ENCODE measurements around the gene PLEKHA5.

PLEKHA5 gene

DNA sequence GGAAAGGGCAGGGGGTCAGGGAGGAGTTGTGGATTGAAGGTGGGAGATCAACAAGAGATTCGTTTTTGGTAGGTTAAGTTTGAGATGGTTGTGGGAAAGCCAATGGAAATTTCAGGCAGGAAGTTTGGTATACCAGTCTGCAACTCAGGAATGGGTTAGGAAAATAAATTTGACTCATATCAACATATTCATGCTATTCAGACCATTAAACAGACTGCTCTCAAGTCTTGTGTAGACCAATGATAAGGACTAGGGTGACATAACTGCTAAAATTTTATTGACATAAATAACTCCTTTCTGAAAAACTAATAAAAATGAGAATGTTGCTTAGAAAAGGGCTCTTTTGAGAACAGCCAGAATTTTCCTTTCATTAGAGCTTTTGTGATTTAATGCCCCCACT lies 60.0 kb downstream of the PLEKHA5 start:
- Histone ChIP-seq H3K9ac (ENCODE audit: low read depth, low read length) (no peak overlapping the region), H3K27ac (ENCODE audit: low read depth, low read length) (no peak overlapping the region), H3K36me3 (ENCODE audit: control insufficient read depth, insufficient read depth, low read length) (no peaks in the 10 kb centered on the region), H3K27me3 (ENCODE audit: control insufficient read depth, insufficient read depth, low read length) (no peaks in the 10 kb centered on the region), H3K4me3 (ENCODE audit: low read depth, low read length) (no peak overlapping the region), H3K4me1 (ENCODE audit: control insufficient read depth, insufficient read depth, low read length) (peaks cover 66% of the 10 kb centered on the region), H3K9me3 (ENCODE audit: control insufficient read depth, insufficient read depth, low read length) (no peaks in the 10 kb centered on the region)

DNA sequence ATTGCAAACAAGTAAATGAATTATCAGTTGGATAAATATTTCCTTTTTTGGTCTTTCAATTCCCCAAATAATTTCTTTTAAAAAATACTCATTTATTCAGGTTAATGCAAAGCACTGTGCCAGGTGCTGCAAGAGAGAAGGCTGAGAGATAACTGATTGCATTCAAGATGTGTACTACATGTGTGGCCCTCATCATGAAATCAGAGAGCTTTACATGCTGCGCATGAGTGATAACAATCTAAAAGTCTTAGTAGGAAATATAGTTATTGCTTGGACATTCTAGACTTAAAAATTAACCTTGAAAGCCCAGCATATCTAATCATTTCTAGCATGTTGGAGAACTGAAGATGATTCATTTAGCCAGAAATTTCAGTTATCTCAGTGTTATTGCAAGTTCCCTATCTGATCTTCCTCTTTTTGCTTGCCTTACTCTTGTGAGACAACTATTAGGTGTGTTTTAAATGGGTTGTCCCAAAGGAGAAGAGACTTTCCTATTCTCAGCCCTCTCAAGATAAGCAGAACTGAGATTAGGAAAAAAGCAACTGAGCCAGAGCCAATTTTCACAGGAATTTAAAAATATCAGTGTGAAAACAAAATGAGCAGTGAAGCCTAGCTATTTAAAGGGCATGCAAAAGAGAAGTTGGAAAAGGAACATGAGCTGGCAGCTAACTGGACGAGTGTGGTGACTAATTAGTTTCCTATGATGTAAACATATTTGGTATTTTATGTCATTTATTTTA lies 60.9 kb downstream of the PLEKHA5 start:
- peak overlapping the region; percentile 32 for H3K27ac ChIP-seq (ENCODE audit: low read depth, low read length)
- H3K4me1 ChIP-seq (ENCODE audit: control insufficient read depth, insufficient read depth, low read length) = peaks cover 56% of the 10 kb centered on the region
- no peaks in the 10 kb centered on the region for H3K36me3 ChIP-seq (ENCODE audit: control insufficient read depth, insufficient read depth, low read length)
- no peaks in the 10 kb centered on the region for H3K27me3 ChIP-seq (ENCODE audit: control insufficient read depth, insufficient read depth, low read length)
- no peak overlapping the region for H3K9ac ChIP-seq (ENCODE audit: low read depth, low read length)
- H3K4me3 ChIP-seq (ENCODE audit: low read depth, low read length) = no peak overlapping the region
- no peaks in the 10 kb centered on the region for H3K9me3 ChIP-seq (ENCODE audit: control insufficient read depth, insufficient read depth, low read length)

DNA sequence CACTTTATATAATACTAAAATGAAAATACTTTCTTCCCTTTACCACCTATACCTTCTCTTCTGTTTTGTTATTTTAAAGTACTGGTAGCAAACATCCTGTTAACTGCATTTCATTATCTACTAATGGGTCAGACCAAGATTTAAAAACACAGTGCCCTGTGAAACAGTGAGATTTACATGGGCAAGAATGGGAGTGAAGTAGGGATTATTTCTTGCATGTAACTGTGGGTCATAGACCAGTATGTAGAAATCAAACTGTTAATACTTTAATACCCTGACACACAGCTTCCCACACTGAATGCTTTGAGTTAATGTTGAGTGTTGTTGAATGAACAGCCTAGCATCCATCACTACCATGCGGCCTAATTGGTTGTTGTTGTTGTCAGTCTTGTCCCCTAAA lies 61.6 kb downstream of the PLEKHA5 start:
- Histone ChIP-seq H3K9me3 (ENCODE audit: control insufficient read depth, insufficient read depth, low read length) (no peaks in the 10 kb centered on the region), H3K27me3 (ENCODE audit: control insufficient read depth, insufficient read depth, low read length) (no peaks in the 10 kb centered on the region), H3K4me3 (ENCODE audit: low read depth, low read length) (no peak overlapping the region), H3K4me1 (ENCODE audit: control insufficient read depth, insufficient read depth, low read length) (peaks cover 51% of the 10 kb centered on the region), H3K9ac (ENCODE audit: low read depth, low read length) (no peak overlapping the region), H3K36me3 (ENCODE audit: control insufficient read depth, insufficient read depth, low read length) (no peaks in the 10 kb centered on the region), H3K27ac (ENCODE audit: low read depth, low read length) (no peak overlapping the region)

DNA sequence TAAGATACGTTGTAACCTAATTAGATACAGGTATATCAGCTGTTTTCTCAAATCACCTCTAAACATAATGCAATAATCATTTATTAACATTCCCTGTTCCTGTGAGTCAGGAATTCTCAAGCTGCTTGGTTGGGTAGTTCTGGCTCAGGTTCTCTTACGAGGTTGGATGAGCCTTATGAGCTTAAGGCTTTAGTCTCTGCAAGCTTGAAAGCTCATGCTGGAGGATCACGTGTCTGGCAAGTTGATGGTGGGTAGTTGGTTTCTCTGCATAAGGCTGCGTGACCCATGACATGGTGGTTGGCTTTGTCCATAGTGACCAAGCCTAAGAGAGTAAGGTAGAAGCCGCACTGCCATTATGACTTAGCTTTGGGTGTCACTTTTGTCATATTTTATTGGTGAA lies 62.0 kb downstream of the PLEKHA5 start:
- H3K4me1 ChIP-seq (ENCODE audit: control insufficient read depth, insufficient read depth, low read length) = peaks cover 51% of the 10 kb centered on the region
- no peak overlapping the region for H3K27ac ChIP-seq (ENCODE audit: low read depth, low read length)
- H3K4me3 ChIP-seq (ENCODE audit: low read depth, low read length) = no peak overlapping the region

DNA sequence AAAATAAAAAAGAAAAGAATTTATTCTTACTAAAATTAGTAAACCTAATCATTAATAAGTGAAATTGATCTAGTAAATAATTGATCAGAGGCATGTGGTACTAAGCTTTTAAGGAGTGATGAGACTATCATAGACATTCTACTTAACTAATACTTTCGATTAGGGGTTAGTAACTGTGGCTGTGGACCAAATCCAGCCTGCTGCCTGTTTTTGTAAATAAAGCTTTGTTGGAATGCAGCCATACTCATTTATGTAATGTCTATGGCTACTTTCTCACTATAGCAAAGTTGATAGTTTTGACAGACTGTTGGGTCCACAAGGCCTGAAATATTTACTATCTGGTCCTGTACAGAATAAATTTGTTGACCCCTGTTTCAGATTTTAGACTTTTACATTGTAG lies 63.2 kb downstream of the PLEKHA5 start:
- H3K4me1 ChIP-seq (ENCODE audit: control insufficient read depth, insufficient read depth, low read length) = peaks cover 48% of the 10 kb centered on the region
- H3K27me3 ChIP-seq (ENCODE audit: control insufficient read depth, insufficient read depth, low read length) = no peaks in the 10 kb centered on the region
- H3K4me3 ChIP-seq (ENCODE audit: low read depth, low read length) = no peak overlapping the region
- H3K9ac ChIP-seq (ENCODE audit: low read depth, low read length) = no peak overlapping the region
- no peaks in the 10 kb centered on the region for H3K36me3 ChIP-seq (ENCODE audit: control insufficient read depth, insufficient read depth, low read length)
- no peaks in the 10 kb centered on the region for H3K9me3 ChIP-seq (ENCODE audit: control insufficient read depth, insufficient read depth, low read length)
- H3K27ac ChIP-seq (ENCODE audit: low read depth, low read length) = no peak overlapping the region

More for the DNA sequence above, 62.0 kb downstream of the PLEKHA5 start:
- H3K36me3 ChIP-seq (ENCODE audit: control insufficient read depth, insufficient read depth, low read length) = no peaks in the 10 kb centered on the region
- no peaks in the 10 kb centered on the region for H3K27me3 ChIP-seq (ENCODE audit: control insufficient read depth, insufficient read depth, low read length)
- H3K9ac ChIP-seq (ENCODE audit: low read depth, low read length) = no peak overlapping the region
- H3K9me3 ChIP-seq (ENCODE audit: control insufficient read depth, insufficient read depth, low read length) = no peaks in the 10 kb centered on the region

DNA sequence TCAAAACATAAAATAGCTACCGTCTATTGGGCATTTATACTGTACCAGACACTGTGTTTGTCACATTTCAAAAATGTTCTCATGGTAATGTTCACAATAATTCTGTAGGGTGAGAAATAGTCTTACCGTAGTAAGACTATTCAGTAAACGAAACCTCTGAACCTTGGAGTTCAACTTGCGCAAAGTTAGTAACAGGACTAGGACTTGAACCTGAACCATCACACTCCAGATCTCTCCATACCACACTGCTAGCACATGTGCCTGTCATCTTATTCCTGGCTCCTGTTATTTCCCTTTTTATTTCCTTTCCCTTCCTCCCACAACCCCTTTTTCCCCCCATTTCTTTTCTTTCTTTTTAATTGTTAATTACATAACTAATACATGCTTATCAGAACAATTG lies 65.4 kb downstream of the PLEKHA5 start:
- Histone ChIP-seq H3K9ac (ENCODE audit: low read depth, low read length) (no peak overlapping the region), H3K27me3 (ENCODE audit: control insufficient read depth, insufficient read depth, low read length) (no peaks in the 10 kb centered on the region), H3K4me3 (ENCODE audit: low read depth, low read length) (no peak overlapping the region), H3K4me1 (ENCODE audit: control insufficient read depth, insufficient read depth, low read length) (peaks cover 52% of the 10 kb centered on the region), H3K9me3 (ENCODE audit: control insufficient read depth, insufficient read depth, low read length) (no peaks in the 10 kb centered on the region), H3K27ac (ENCODE audit: low read depth, low read length) (no peak overlapping the region), H3K36me3 (ENCODE audit: control insufficient read depth, insufficient read depth, low read length) (no peaks in the 10 kb centered on the region)

DNA sequence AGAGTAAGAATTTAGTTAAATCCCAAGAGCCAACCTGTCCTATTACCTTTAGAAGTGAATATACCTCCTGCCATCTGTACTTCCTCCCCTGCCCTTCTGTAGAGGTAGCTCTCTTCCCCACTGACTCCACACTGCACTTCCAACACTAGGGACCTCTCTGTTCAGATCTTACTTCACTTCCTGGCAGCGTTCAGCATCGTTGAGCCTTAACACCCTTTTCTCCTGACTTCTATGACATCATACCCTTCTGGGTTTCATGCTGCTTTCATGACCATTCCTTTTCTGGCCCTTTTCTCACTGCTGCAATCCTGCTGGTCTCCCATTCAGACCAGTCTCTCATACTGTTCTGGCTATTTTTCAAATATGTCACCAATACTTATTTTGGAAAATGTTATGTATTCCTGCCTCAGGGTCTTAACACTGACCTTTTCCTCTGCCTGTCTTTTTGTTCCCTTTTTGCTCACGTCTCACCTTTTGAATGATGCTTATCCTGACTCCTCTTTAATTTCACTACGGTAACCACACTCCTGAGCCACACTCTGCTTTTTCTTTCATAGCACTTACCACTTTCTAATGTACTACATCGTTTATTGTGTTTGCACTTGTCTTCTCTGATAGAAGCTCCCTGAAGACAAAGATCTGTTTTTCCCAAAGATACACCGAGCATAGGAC lies 67.6 kb downstream of the PLEKHA5 start:
- Histone ChIP-seq H3K4me3 (ENCODE audit: low read depth, low read length) (no peak overlapping the region), H3K9me3 (ENCODE audit: control insufficient read depth, insufficient read depth, low read length) (no peaks in the 10 kb centered on the region), H3K36me3 (ENCODE audit: control insufficient read depth, insufficient read depth, low read length) (no peaks in the 10 kb centered on the region), H3K4me1 (ENCODE audit: control insufficient read depth, insufficient read depth, low read length) (peaks cover 42% of the 10 kb centered on the region), H3K9ac (ENCODE audit: low read depth, low read length) (no peak overlapping the region), H3K27ac (ENCODE audit: low read depth, low read length) (no peak overlapping the region), H3K27me3 (ENCODE audit: control insufficient read depth, insufficient read depth, low read length) (no peaks in the 10 kb centered on the region)

DNA sequence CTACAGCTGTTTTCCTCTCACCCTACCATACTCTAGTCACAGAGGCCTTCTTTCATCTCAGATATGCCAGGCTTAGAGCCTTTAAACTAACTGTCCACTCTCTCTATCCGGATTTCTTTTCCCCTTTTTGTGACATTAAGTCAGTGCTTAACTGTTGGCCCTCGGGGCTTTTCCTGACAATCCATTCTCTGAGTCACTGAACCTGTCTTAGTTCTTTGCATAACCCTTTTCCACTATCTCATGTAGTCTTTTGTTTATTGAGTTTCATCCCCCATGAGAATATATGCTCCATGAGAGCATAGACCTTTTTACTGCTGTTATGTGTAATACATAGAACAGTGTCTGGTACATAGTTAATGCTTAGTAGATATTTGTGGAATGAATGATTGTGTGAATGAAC lies 68.7 kb downstream of the PLEKHA5 start:
- Histone ChIP-seq H3K4me1 (ENCODE audit: control insufficient read depth, insufficient read depth, low read length) (peaks cover 50% of the 10 kb centered on the region), H3K27ac (ENCODE audit: low read depth, low read length) (no peak overlapping the region), H3K9me3 (ENCODE audit: control insufficient read depth, insufficient read depth, low read length) (no peaks in the 10 kb centered on the region)

DNA sequence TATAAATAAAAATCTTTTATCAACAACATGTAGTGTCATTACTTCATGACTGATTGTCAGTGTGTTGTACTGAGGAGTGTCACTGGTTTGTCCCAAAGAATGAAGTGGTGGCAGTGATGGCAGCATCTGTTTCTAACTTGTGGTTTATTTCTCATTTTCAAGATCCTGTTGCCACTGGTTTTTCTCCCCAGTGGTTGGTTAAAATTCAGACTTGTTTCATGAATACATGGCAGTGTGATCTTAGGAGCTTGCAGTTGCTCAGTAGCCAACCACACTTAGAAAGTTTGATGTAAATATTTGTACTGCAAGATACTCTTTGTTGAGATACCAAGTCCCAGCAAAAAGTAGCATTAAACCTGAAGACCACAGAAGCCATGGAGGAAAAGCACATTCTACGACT lies 69.8 kb downstream of the PLEKHA5 start:
- no peaks in the 10 kb centered on the region for H3K36me3 ChIP-seq (ENCODE audit: control insufficient read depth, insufficient read depth, low read length)
- peaks cover 61% of the 10 kb centered on the region for H3K4me1 ChIP-seq (ENCODE audit: control insufficient read depth, insufficient read depth, low read length)
- no peak overlapping the region for H3K4me3 ChIP-seq (ENCODE audit: low read depth, low read length)
- H3K27ac ChIP-seq (ENCODE audit: low read depth, low read length) = peak overlapping the region; percentile 70
- no peaks in the 10 kb centered on the region for H3K9me3 ChIP-seq (ENCODE audit: control insufficient read depth, insufficient read depth, low read length)
- H3K9ac ChIP-seq (ENCODE audit: low read depth, low read length) = no peak overlapping the region
- no peaks in the 10 kb centered on the region for H3K27me3 ChIP-seq (ENCODE audit: control insufficient read depth, insufficient read depth, low read length)

More for the DNA sequence above, 68.7 kb downstream of the PLEKHA5 start:
- Histone ChIP-seq H3K4me3 (ENCODE audit: low read depth, low read length) (no peak overlapping the region), H3K27me3 (ENCODE audit: control insufficient read depth, insufficient read depth, low read length) (no peaks in the 10 kb centered on the region), H3K9ac (ENCODE audit: low read depth, low read length) (no peak overlapping the region), H3K36me3 (ENCODE audit: control insufficient read depth, insufficient read depth, low read length) (no peaks in the 10 kb centered on the region)

DNA sequence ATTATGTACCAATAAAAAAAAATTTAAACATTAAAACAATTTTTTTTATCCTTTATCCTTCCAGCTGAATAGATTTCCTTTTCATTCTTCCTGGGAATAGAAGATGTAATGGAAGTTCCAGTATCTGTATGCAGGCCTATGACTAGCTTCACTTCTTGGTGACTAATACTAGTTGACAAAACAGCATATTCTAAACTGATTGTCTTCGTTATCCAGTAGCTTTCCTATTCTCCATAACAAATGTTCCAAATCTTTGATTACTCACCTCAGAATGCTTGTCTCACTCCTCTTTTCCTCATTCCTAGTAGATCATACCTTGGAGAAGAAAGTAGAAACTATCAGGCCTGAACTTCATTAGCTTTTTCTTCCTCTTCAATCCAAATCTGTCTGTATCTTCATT lies 70.7 kb downstream of the PLEKHA5 start:
- Histone ChIP-seq H3K27ac (ENCODE audit: low read depth, low read length) (peak overlapping the region; percentile 73), H3K9ac (ENCODE audit: low read depth, low read length) (no peak overlapping the region), H3K27me3 (ENCODE audit: control insufficient read depth, insufficient read depth, low read length) (no peaks in the 10 kb centered on the region), H3K4me1 (ENCODE audit: control insufficient read depth, insufficient read depth, low read length) (peaks cover 68% of the 10 kb centered on the region), H3K4me3 (ENCODE audit: low read depth, low read length) (no peak overlapping the region), H3K9me3 (ENCODE audit: control insufficient read depth, insufficient read depth, low read length) (no peaks in the 10 kb centered on the region), H3K36me3 (ENCODE audit: control insufficient read depth, insufficient read depth, low read length) (no peaks in the 10 kb centered on the region)

DNA sequence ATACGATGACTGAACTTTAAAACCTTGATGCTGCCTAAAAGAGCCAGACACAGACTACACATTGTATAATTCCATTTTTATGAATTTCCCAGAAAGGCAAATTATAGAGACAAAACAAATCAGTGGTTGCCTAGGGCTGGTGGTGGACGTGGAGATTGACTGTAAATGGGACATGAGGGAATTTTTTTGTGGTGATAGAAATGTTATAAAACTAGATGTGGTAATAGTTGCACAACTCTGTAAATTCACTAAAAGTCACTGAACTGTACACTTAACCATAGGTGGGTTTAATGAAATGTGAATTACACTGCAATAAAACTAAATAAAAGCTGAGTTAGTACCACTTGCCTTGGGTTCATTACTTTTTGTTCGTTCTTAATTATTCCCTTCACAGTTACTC lies 72.1 kb downstream of the PLEKHA5 start:
- Histone ChIP-seq H3K27me3 (ENCODE audit: control insufficient read depth, insufficient read depth, low read length) (no peaks in the 10 kb centered on the region), H3K27ac (ENCODE audit: low read depth, low read length) (no peak overlapping the region), H3K36me3 (ENCODE audit: control insufficient read depth, insufficient read depth, low read length) (no peaks in the 10 kb centered on the region), H3K9me3 (ENCODE audit: control insufficient read depth, insufficient read depth, low read length) (no peaks in the 10 kb centered on the region), H3K4me1 (ENCODE audit: control insufficient read depth, insufficient read depth, low read length) (peaks cover 69% of the 10 kb centered on the region), H3K9ac (ENCODE audit: low read depth, low read length) (no peak overlapping the region), H3K4me3 (ENCODE audit: low read depth, low read length) (no peak overlapping the region)

Data from HUES48 (cell line).